Measurements from ENCODE around the gene OPRD1.
"Not testable (repeated sequence)": the region's sequence is repeated elsewhere in the genome, so short reads cannot be mapped to it uniquely, and the experiment has no call there.

The OPRD1 gene

DNA sequence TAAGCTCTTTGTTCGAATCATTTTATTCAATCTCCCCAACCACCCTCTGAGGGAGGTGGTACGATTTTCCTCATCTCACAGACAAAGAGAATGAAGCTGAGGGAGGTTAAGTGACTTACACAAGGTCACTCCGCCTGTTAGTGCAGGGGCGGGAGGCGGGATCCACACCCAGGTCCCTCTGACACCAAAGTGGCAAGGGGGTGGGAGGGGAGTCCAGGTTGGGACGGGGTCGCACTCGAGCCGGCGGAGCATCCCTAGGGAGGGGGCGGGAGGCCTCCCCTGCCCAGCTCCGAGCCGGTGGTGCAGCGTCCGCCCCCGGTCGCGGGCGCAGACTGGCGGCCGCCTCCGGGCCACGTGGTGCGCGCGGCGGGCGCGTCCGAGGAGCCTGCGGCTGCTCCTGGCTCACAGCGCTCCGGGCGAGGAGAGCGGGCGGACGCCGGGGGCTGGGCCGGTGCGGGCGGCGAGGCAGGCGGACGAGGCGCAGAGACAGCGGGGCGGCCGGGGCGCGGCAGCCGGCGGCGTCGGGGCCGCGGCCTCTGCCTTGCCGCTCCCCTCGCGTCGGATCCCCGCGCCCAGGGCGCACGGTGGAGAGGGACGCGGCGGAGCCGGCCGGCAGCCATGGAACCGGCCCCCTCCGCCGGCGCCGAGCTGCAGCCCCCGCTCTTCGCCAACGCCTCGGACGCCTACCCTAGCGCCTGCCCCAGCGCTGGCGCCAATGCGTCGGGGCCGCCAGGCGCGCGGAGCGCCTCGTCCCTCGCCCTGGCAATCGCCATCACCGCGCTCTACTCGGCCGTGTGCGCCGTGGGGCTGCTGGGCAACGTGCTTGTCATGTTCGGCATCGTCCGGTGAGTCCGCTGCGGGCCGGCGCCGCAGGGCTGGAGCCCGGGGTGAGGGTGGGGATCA is at the start of gene OPRD1:
Gene OPRD1 (plus strand): TSS at position 405 of the 903 bp plus-strand sequence. CDS start 214 bp downstream, at position 619.
- no peak for DNase-seq (ENCODE audit: low spot score)

DNA sequence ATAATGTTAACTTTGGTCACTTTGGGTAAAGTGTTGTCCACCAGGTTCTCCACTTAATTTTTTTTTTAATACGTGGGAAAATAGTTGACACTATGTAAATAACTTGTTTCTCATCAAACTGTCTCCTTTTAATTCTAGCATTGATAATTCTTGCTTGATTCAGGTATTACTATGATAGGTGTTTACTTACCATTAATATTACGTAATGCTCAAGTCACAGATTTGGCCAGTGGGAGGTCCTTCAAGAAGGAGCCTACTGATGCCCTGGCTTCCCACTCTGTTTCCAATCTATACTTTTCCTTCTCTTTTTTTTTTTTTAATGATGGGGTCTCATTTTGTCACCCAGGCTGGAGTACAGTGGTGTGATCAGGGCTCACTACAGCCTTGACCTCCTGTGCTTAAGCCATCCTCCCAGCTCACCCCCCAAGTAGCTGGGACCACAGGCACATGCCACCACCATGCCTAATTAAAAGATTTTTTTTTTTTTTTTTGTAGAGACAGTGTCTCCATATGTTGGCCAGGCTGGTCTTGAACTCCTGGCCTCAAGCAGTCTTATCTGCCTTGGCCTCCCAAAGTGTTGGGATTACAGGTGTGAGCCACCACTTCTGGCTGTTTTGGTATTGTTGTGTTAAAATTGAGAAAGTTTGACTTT is 45.3 kb upstream of the OPRD1 start:
- no peak for DNase-seq (ENCODE audit: low spot score)

DNA sequence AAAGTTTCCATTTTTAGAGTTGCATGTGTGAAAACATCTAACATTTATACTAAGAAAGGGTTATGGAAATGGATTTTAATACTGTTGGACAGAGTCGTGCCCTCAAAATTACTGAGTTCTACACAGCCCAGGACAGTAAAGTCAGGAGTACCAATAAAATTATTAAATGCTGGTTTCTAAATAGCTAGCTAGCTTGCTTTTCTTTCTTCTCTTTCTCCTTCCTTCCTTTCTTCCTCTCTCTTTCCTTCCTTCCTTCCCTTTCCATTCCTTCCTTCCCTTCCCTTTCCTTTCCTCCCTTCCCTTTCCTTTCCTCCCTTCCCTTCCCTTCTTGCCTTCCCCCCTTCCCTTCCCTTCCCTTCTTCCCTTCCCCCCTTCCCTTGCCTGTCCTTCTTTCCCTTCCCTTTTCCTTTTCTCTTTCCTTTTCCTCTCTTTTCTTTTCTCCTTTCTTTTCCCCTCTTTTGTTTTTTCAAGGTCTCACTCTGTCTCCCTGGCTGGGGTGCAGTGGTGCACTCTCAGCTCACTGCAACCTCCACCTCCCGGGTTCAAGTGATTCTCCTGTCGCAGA is 41.3 kb upstream of the OPRD1 start:
- no peak for DNase-seq (ENCODE audit: low spot score)

DNA sequence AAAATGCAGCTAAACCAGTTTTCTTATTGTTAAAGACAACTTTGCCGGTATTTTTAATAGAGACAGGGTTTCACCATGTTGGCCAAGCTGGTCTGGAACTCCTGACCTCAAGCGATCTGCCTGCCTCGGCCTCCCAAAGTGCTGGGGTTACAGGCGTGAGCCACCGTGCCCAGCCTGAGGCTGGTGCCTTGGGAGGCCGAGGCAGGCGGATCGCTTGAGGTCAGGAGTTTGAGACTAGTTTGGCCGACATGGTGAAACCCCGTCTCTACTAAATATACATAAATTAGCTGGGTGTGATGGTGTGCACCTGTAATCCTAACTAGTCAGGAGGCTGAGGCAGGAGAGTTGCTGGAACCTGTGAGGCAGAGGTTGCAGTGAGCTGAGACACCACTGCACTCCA is 40.0 kb upstream of the OPRD1 start:
- not testable (repeated sequence) for DNase-seq (ENCODE audit: low spot score)

DNA sequence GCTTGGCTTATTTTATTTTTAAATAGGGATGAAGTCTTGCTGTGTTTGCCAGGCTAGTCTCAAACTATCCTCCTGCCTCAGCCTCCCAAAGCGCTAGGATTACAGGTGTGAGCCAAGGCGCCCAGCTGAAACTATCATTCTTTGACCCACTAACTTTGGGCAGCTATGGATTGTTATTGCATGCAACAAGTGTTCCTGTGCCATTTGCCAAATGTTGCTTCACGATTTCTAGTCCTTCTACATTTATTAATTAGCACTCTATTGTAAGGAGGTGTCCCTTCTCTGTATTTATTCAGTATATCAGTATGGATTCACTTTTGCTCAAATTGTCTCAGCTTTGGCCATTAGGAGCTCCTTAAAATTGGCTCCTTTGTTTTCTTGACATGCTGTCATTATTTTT is 38.9 kb upstream of the OPRD1 start:
- no peak for DNase-seq (ENCODE audit: low spot score)

DNA sequence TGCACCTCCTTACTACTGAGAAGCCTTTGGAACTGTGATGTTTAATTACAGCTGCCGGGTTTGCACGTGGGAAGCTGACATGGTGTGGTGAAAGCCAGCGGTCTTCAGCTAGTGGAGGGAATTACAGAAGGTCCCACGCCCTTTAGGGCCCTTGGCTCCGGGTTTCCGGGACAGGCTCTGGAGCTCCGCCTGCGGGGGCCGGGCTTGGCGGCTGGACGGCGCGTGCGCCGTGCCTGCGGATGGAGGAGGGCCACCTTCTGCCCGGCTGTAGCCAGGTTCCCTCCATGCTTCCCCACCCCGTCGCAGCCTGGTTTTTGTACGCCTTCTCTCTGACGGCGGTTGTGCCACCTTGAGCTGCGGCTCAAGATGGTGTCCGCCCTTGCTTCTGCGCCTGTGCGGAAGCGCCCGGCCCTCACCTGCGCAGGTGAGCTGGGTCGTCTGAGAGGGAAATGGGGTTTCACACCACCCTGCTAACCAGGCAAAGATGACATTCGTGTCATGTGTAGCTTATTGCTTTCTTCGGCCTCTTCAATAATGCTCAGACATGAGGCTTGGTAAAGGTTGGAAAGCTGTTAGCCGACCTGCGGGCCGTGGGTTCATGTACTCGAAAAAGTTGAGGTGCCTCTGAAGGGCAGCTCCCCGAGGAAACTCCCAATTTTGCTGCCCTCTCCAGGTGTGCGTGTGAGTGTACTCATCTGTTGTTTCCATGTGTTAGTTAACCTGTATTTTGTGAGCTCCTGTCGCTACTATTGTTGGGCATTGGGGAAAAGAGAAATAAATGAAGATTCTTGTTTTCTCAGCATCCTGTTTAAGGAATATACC is 36.6 kb upstream of the OPRD1 start:
- peak; percentile 73 for DNase-seq (ENCODE audit: low spot score)

DNA sequence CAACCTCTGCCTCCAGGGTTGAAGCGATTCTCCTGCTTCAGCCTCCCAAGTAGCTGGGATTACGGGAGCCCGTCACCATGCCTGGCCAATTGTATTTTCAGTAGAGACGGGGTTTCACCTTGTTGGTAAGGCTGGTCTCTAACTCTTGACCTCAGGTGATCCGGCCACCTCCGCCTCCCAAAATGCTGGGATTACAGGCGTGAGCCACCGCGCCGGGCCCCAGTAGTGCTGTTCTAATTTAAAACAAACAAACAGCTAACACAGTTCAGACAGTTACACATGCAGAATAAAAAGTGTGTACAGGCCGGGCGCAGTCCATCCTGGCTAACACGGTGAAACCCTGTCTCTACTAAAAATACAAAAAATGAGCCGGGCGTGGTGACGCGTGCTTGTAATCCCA is 35.6 kb upstream of the OPRD1 start:
- DNase-seq (ENCODE audit: low spot score): no peak

DNA sequence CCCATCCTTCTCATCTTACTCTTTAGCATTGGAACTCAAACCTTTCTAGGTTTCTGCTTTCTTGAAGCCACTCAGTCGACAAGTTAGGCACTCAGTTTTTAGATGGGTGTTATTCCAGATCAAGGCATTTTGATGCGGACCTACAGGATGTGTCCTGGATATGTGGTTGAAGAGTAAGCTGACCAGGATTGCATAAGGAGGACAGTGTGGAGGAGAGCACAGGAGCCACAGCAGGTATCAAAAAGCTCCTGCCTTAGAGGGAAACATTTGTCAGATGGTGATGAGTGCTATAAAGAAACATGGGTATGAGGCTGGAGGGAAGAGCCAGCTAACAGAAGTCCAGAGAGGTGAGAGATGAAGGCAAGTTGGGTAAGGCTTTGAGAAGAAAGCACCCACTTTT is 33.9 kb upstream of the OPRD1 start:
- no peak for DNase-seq (ENCODE audit: low spot score)

DNA sequence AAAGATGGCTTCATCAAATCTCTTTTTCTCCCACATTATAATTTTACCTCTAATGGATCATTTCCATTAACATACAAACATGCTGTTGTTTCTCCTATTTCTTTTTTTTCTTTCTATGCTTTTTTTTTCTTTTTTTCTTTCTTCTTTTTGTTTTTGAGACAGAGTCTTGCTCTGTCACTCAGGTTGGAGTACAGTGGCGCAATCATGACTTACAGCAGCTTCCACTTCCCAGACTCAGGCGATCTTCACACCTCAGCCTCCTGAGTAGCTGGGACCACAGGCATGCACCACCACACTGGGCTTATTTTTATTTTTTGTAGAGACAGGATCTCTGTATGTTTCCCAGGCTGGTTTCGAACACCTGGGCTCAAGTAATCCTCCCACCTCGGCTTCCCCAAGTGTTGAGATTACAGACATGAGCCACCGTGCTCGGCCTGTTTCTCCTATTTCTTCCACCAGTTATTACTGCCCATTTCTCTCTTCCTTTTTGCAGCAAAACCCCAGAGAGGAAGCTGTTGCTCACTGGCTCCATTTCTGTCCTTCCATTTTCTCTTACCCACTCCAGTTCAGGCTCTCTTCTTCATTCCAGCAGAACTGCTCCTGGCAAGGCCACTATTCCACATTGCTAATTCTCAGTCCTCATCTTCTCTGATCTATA is 32.1 kb upstream of the OPRD1 start:
- DNase-seq (ENCODE audit: low spot score): no peak

DNA sequence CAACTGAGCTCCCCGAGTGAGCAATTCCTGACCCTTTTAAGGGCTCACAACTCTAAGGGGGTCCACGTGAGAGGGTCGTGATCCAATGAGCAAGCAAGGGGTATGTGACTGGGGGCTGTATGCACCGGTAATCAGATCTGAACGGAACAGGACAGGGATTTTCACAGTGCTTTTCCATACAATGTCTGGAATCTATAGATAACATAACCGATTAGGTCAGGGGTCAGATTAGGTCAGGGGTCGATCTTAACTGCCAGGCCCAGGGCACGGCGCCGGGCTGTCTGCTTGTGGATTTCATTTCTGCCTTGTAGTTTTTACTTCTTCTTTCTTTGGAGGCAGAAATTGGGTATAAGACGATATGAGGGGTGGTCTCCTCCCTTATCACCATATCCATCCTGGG is 30.7 kb upstream of the OPRD1 start:
- no peak for DNase-seq (ENCODE audit: low spot score)

DNA sequence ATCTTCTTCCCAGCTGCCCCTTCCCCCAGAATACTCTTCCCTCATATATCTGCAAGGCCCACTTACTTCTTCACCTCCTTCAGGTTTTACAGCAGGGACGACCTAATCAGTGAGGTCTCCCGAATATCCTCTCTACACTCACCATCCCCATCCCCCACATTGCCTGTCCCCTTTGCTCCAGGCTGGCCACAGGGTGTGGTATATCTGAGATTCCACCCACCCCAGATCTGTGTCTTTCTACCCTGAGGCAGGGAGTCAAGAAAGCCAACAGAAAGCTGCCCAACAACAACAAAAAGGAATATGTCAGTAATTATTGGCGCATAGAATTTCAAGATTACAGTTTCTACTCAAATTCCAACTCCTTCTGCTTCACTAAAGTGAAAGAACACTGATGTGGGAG is 30.0 kb upstream of the OPRD1 start:
- no peak for DNase-seq (ENCODE audit: low spot score)

DNA sequence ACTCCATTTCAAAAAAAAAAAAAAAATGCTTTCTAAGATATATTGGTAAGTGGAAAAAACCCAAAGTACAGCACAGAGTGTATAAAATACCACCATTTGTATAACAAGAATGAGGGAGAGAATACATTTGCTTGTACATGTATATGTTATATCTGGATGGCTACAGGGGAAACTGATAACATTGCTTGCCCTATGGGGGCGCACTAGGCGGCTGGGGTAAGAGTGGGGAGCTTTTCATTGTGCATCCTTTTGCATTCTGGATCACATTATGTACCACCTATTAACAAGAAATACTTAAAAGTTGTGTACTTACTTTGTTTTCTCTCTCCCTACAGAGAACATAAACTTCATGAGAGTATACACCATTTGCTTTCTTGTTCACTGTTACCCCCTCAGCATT is 28.6 kb upstream of the OPRD1 start:
- no peak for DNase-seq (ENCODE audit: low spot score)

DNA sequence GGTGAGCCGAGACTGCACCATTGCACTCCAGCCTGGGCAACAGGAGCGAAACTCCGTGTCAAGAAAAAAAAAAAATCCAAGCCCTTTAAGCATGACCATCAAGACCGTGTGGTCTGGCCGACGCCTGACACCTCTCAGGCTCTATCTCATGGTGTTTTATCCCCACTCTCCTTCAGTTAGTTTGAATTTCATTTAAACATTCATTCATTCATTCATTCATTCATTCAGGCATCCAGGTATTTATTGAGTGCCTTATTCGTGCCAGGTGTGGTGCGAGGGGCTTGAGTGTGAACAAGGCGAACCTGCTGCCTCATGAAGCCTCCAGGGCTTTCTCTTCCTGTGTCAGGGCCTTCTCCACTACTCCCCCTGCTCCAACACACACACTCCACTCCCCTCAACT is 22.6 kb upstream of the OPRD1 start:
- no peak for DNase-seq (ENCODE audit: low spot score)

DNA sequence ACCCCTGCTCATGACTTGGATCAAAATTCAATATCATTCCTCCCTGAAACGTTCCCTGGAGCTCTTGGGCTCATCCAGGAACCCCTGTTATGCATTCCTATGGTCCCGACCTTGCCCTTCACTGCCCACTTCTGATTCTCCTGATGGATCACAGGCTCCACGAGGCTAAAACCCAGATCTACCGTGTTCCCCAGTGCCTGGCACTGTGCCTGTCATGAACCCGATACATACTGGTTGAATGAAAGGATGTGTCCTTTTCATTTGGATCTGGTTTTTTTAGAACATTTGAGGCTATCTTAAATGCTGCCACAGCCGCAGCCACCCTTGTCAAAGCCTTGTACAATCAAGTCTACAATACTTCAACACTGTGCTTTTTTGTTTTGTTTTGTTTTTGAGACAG is 22.2 kb upstream of the OPRD1 start:
- DNase-seq (ENCODE audit: low spot score): no peak

DNA sequence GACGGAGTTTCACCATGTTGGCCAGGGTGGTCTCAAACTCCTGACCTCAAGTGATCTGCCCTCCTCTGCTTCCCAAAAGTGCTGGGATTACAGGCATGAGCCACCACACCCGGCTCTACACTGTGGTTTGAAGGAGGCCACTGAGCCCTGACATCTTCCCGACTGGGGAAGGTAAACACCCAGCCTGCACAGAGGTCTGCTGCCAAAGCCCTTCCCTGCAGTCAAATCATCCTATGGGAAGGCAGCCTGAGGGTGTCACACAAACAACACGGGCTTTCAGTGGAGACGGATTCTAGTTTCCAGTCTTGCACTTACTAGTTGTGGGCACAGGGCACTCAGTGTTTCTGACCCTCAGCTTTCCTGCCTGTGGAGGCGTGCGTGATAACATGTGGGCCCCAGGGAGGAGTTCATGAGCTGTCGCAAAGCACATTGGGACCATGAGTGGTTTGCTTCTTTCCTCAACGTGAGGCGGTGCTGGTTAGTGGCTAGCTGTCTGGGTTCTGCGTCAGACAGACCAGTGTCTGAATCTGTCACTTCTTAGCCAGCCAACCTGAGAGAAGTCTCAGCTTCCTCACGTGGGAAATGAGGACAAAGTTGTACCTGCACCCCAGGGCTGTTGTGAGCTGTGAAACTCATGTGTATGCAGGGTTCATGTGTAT is 21.5 kb upstream of the OPRD1 start:
- no peak for DNase-seq (ENCODE audit: low spot score)

DNA sequence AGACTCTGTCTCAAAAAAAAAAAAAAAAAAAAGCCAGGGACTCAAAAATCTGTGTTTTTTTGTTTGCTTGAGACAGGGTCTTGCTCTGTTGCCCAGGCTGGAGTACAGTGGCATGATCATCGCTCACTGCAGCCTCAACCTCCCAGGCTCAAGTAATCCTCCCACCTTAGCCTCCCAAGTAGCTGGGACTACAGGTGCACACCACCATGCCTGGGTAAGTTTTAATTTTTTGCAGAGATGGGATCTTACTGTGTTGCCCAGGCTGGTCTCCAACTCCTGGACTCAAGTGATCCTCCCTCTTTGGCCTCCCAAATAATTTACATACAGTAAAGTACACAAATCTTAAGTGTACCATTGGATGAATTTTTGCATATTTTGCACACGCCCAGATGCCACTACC is 20.0 kb upstream of the OPRD1 start:
- DNase-seq (ENCODE audit: low spot score): not testable (repeated sequence)

DNA sequence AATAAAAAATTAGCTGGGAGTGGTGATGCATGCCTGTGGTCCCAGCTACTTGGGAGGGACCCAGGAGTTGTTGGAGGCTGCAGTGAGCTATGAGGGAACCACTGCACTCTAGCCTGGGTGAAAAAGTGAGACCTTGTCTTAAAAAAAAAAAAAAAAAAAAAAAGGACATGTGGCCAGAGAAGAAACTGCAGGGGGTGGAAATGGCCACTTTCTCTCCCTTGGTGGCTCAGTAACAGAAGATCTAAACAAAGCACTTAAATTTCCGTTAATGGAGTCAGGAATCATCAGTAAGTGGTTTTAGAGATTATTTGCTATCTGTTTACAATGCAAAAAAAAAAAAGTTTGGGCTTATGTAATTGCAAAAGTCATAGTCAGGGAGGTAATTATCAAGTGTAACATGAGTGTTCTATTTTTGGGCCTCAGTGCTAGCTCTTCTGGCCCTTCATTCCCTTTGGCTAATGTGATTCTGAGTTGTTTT is 19.3 kb upstream of the OPRD1 start:
- DNase-seq (ENCODE audit: low spot score): no peak

DNA sequence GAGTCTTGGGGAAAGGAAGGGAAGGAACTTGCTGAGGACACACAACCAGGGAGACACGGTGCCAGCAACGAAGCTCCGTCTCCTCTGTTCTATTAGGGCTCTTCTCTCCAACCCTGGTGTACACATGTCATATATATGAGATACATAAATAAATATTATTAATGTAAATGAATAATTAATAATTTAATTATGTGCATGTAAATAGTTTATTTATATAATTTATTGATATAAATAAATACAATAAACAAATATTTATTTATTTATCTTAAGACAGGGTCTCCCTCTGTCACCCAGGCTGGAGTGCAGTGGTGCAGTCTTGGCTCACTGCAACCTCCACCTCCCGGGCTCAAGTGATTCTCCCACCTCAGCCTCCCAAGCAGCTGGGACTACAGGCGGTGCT is 17.4 kb upstream of the OPRD1 start:
- DNase-seq (ENCODE audit: low spot score): not testable (repeated sequence)

DNA sequence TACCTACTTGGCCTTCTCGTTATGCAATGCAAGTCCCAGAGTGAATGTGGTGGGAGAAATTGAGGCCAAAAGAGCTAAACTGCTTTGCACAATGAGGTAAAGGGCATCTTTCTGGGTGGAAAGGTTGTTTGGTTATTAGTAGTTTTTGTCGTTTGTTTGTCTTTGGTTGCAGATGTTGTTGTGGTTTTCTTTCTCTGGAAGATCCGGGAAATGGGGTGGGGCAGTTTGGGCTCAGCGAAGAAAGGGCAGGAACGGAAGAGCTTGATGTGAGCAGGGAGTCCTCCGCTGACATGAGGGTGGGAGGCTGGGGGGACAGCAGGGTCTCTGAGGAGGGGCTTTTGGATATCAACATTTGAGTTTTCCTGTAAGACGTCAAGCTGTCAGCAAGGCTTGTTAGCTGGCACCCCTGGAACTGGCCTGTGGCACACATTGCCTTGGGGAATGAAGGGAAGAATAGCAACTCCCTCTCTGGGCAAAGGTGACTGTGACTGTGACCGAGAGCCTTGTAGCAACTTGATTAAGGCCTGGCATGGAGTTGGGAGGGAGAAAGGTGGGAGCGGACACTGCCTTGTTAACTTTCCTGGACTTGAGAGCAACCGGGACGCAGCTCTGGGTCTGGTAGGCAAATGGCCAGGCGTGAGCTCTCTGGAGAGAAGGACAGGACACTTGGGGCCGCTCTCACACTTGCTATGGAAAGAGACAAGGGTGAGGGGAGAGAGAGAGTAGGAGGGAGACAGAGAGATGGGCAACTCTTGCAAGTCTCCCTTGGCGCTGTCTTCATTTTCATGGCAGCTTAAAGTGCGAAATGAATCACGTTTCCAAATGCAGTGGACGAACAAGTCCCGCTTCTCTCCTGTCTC is 15.4 kb upstream of the OPRD1 start:
- no peak for DNase-seq (ENCODE audit: low spot score)

DNA sequence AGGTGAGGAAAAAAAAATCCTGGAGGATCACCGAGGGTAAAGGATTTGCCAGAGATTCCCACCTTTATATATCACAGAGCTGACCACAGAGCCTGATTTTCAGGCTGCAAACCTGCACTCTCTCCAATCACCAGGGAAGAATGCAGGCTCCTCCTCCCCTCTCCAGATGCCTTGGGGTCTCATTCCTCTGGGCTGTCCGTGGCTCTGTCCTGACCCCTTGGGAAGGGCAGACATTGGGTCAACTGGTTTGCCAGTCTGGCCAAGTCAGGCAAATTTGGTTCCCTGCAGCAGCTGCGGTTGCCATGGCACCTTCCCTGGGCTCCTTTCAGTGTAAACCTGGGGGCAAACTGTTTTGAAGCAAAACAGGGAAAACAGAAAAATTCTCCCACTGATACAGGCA is 11.6 kb upstream of the OPRD1 start:
- no peak for DNase-seq (ENCODE audit: low spot score)

All from SW480 (cell line).